HG03025 (cell line): ENCODE data around the gene HOXD10.

ENCODE experiments used
- ATAC-seq: cut with Tn5 transposase; IDR thresholded peaks from one replicate; pipeline ENCODE4 v1.9.1; 2021; ENCODE audit warnings: mild to moderate bottlenecking, moderate library complexity; ENCODE audit not compliant: unreplicated experiment, low FRiP score

The HOXD10 gene

GRCh38 chr2:176148751-176149421 lies 32.3 kb downstream of the HOXD10 start:
- ATAC-seq: no peak

GRCh38 chr2:176149481-176149938 lies 32.9 kb downstream of the HOXD10 start:
- no peak for ATAC-seq

GRCh38 chr2:176149939-176150583 lies 33.5 kb downstream of the HOXD10 start:
- ATAC-seq: no peak

- no peak for ATAC-seq
These were observed 34.2 kb downstream of the HOXD10 start for GRCh38 chr2:176150584-176151441.

GRCh38 chr2:176151442-176152287 lies 35.1 kb downstream of the HOXD10 start, which contains the start of gene HOXD4:
TSS of gene HOXD4 (plus strand) at chr2:176151550. CDS start at chr2:176151634, 84 bp downstream.
- no peak for ATAC-seq

GRCh38 chr2:176152350-176153181 lies 36.0 kb downstream of the HOXD10 start:
- no peak for ATAC-seq

- ATAC-seq: no peak
These were observed 38.1 kb downstream of the HOXD10 start for GRCh38 chr2:176154576-176155252.

- ATAC-seq: no peak
These were observed 38.9 kb downstream of the HOXD10 start for GRCh38 chr2:176155356-176156044.

GRCh38 chr2:176156301-176156806 lies 39.8 kb downstream of the HOXD10 start:
- ATAC-seq: no peak

- no peak for ATAC-seq
These were observed 40.4 kb downstream of the HOXD10 start, which contains the start of gene HOXD3 for GRCh38 chr2:176156807-176157498. TSS of gene HOXD3 (plus strand) at chr2:176157307. CDS start at chr2:176169115, 11,808 bp downstream.

- ATAC-seq: no peak
These were observed 41.1 kb downstream of the HOXD10 start for GRCh38 chr2:176157499-176158185.

- no peak for ATAC-seq
These were observed 41.6 kb downstream of the HOXD10 start for GRCh38 chr2:176158186-176158591.

- no peak for ATAC-seq
These were observed 42.5 kb downstream of the HOXD10 start for GRCh38 chr2:176158855-176159662.

- no peak for ATAC-seq
These were observed 43.2 kb downstream of the HOXD10 start for GRCh38 chr2:176159663-176160250.

GRCh38 chr2:176160251-176160985 lies 43.8 kb downstream of the HOXD10 start:
- ATAC-seq: no peak
